ENCODE results near the gene MAP4K4. TPM values are rescaled to one million over a fixed set of nuclear protein-coding genes. Genes with fewer than 3 reads are reported as not detected.

MAP4K4 gene
- total RNA-seq, 1 donor from 2014 or later = 91.9 TPM

DNA sequence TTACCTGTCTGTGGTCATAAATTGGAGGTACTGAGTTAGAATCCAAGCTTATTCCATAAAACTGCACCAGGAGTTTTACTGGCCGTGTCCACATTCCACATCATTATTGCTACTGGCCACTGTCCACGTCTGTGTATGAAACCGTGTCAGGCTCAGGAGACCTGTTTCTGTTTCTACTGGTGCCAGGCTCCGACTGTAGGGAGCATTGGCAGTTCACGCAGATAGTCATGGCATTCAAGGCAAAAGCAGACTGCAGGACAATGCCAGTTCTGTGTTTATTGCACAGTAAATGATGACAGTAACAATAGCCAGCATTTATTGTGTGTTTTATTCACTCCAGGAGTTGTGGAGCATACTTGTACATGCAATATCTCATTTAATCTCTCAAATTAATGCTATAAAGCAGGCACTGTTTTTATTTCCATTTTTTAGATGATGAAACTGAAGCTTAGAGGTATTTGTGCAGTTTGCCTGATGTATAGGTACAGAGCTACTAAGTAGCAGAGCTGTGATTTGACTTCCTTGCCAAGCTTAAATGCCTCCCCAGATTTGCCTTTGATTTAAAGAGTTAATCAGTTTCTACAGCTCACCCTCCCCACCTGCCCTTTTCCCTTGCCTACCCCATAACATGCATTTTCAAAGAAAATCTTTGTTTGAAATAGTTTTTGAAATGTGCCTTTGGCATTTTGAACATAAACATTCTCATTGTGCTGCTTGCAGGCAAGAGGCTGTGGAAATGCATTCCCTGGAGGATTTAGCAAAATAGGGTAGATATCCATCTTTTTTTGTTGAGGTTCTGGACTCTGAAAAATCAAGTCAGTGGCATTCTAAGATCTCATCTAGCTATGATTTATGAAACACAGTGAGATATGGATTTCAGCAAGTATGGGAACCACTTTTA is 55.5 kb downstream of the MAP4K4 start:
- H3K27ac Mint-ChIP-seq = peak overlapping the region; percentile 25
- H3K4me3 Mint-ChIP-seq = no peak overlapping the region
- Histone ChIP-seq H3K79me2 (ENCODE audit: low read depth) (peaks cover 83% of the 10 kb centered on the region), H4K20me1 (ENCODE audit: low read depth) (peaks cover 61% of the 10 kb centered on the region), H3K9me3 (ENCODE audit: low read depth) (no peaks in the 10 kb centered on the region), H3K9ac (no peak overlapping the region), H3K4me3 (no peak overlapping the region), H2AFZ (replicated peaks) (no peak overlapping the region), H3K4me2 (no peak overlapping the region), H3K4me1 (peaks cover 38% of the 10 kb centered on the region), H3F3A (ENCODE audit: low read depth) (no peaks in the 10 kb centered on the region), H3K27ac (no peak overlapping the region), H3K27me3 (no peaks in the 10 kb centered on the region), H3K36me3 (peaks cover 4% of the 10 kb centered on the region)
- peaks cover 3% of the 10 kb centered on the region for H3K27me3 Mint-ChIP-seq (ENCODE audit: insufficient read depth, low read depth)
- H3K4me1 Mint-ChIP-seq = peaks cover 46% of the 10 kb centered on the region
- peaks cover 11% of the 10 kb centered on the region for H3K9me3 Mint-ChIP-seq
- no peak for TF ChIP-seq CTCF (IDR thresholded peaks at IDR 0.05)
- TF ChIP-seq EZH2 (IDR thresholded peaks at IDR 0.05) = no peak
- TF ChIP-seq EZH2phosphoT487 (IDR thresholded peaks at IDR 0.05) = no peak
- H3K36me3 Mint-ChIP-seq = peaks cover 17% of the 10 kb centered on the region
- no peak for DNase-seq (ENCODE audit: low spot score)

- no peak for DNase-seq (ENCODE audit: low spot score)
- no peak overlapping the region for H3K27ac ChIP-seq
- peaks cover 3% of the 10 kb centered on the region for H3K27me3 Mint-ChIP-seq (ENCODE audit: insufficient read depth, low read depth)
- no peak overlapping the region for H3K4me2 ChIP-seq
- no peaks in the 10 kb centered on the region for H3F3A ChIP-seq (ENCODE audit: low read depth)
- H3K4me3 ChIP-seq = no peak overlapping the region
- H3K36me3 ChIP-seq = peaks cover 4% of the 10 kb centered on the region
- H3K4me1 Mint-ChIP-seq = peaks cover 46% of the 10 kb centered on the region
- H3K4me3 Mint-ChIP-seq = no peak overlapping the region
- H3K27ac Mint-ChIP-seq = no peak overlapping the region
- H3K36me3 Mint-ChIP-seq = peaks cover 20% of the 10 kb centered on the region
- peaks cover 86% of the 10 kb centered on the region for H3K79me2 ChIP-seq (ENCODE audit: low read depth)
- H3K4me1 ChIP-seq = peaks cover 38% of the 10 kb centered on the region
- H3K9me3 Mint-ChIP-seq = peaks cover 14% of the 10 kb centered on the region
- H4K20me1 ChIP-seq (ENCODE audit: low read depth) = peaks cover 60% of the 10 kb centered on the region
- no peak overlapping the region for H3K9ac ChIP-seq
- TF ChIP-seq EZH2phosphoT487 (IDR thresholded peaks at IDR 0.05) (no peak), EZH2 (IDR thresholded peaks at IDR 0.05) (no peak), CTCF (IDR thresholded peaks at IDR 0.05) (no peak)
- no peak overlapping the region for H2AFZ ChIP-seq (replicated peaks)
- no peaks in the 10 kb centered on the region for H3K27me3 ChIP-seq
- H3K9me3 ChIP-seq (ENCODE audit: low read depth) = no peaks in the 10 kb centered on the region
Observed at GRCh38 chr2:101753720-101754490, 56.4 kb downstream of the MAP4K4 start.

DNA sequence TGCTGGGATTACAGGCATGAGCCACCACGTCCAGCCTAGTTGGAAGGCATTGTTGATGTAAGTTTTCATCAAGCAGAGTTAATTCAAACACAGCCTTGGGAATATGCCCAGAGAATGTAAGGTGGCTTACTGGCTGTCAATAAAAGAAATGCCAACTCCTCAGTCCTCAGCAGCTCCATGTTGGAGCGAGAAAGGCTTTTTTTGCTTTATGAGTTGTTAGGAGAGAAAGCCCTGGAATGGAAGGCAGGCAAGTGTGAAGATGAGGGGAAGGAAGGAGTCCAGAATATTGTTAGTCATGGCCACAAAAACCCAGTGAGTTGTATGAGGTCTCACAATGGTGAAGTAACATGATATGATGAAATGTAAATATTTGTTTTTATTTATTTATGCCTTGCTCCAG is 57.1 kb downstream of the MAP4K4 start:
- H3K27ac Mint-ChIP-seq = no peak overlapping the region
- H3K27ac ChIP-seq = no peak overlapping the region
- peaks cover 3% of the 10 kb centered on the region for H3K27me3 Mint-ChIP-seq (ENCODE audit: insufficient read depth, low read depth)

More for the DNA sequence above, 57.1 kb downstream of the MAP4K4 start:
- Mint-ChIP-seq H3K9me3 (peaks cover 17% of the 10 kb centered on the region), H3K36me3 (peaks cover 22% of the 10 kb centered on the region), H3K4me3 (no peak overlapping the region), H3K4me1 (peaks cover 46% of the 10 kb centered on the region)
- H2AFZ ChIP-seq (replicated peaks) = no peak overlapping the region
- H3K4me3 ChIP-seq = no peak overlapping the region
- no peak for TF ChIP-seq CTCF (IDR thresholded peaks at IDR 0.05)
- TF ChIP-seq EZH2 (IDR thresholded peaks at IDR 0.05) = no peak
- no peak for TF ChIP-seq EZH2phosphoT487 (IDR thresholded peaks at IDR 0.05)
- no peak overlapping the region for H3K4me2 ChIP-seq
- no peaks in the 10 kb centered on the region for H3K9me3 ChIP-seq (ENCODE audit: low read depth)
- DNase-seq (ENCODE audit: low spot score) = no peak
- H4K20me1 ChIP-seq (ENCODE audit: low read depth) = peaks cover 60% of the 10 kb centered on the region
- H3K4me1 ChIP-seq = peaks cover 38% of the 10 kb centered on the region
- peaks cover 90% of the 10 kb centered on the region for H3K79me2 ChIP-seq (ENCODE audit: low read depth)
- H3F3A ChIP-seq (ENCODE audit: low read depth) = no peaks in the 10 kb centered on the region
- H3K9ac ChIP-seq = no peak overlapping the region
- H3K36me3 ChIP-seq = peaks cover 4% of the 10 kb centered on the region
- no peaks in the 10 kb centered on the region for H3K27me3 ChIP-seq

Measured in neural progenitor cell (in vitro differentiated cells).